Ovary (tissue), 3 donors: ENCODE data around the gene SMAD3.

Experiments used
- EP300 ChIP-seq: sonication (generic); formaldehyde crosslinking; IDR thresholded peaks from one replicate; pipeline ENCODE4 v1.6.1; 2017; ENCODE audit warnings: antibody characterized with exemption
- TF ChIP-seq, protein P1 (sequence below), 3 donors: fragments of 450-650 bp in 2 of 3; fragments of 200-600 bp in 1 of 3; IDR thresholded peaks; one replicate each; pipeline versions ENCODE4 v1.5.1 to v1.8.0; 2016 to 2022; ENCODE audit warnings: antibody characterized with exemption in 3 of 3, mild to moderate bottlenecking in 1 of 3
- donor health status: DM: no; HTN: no; CAD: no.

DNA sequence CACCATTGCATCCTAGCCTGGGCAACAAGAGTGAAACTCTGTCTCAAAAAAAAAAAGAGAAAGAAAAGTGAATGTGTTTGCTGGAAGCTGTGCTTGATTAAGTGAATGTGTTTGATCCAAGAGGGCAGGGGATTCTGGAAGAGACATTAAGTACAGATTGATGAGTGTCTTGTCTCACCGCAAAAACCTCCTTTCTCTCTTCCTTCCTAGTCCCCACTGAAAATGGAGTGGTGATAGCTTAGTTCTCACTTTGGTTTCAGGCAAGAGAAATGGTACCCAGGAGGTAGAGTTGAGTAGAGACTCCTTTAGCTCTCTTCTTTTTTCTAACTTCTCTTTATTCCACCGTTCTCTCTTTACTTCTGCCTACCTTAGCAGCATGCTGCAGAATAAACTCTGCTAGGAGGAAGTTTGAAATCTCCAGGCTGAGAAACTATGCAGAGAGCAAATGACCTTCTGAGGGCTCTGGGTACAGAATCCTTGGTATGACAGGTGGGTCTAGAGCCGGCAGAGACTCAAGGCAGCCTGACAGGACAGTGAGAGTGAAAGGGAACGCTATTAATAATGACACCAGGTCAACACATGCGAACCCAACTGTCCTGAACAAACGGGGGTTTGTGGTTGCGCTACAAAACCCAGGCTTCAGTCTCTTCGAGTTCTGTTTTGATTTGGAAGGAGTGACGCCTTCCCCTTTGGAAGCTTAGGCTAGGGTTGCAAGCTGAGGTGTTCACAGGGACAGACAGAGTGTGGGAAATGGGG, 74.9 kb downstream of the SMAD3 start:
- no peak for TF ChIP-seq EP300
- TF ChIP-seq, protein P1, sequence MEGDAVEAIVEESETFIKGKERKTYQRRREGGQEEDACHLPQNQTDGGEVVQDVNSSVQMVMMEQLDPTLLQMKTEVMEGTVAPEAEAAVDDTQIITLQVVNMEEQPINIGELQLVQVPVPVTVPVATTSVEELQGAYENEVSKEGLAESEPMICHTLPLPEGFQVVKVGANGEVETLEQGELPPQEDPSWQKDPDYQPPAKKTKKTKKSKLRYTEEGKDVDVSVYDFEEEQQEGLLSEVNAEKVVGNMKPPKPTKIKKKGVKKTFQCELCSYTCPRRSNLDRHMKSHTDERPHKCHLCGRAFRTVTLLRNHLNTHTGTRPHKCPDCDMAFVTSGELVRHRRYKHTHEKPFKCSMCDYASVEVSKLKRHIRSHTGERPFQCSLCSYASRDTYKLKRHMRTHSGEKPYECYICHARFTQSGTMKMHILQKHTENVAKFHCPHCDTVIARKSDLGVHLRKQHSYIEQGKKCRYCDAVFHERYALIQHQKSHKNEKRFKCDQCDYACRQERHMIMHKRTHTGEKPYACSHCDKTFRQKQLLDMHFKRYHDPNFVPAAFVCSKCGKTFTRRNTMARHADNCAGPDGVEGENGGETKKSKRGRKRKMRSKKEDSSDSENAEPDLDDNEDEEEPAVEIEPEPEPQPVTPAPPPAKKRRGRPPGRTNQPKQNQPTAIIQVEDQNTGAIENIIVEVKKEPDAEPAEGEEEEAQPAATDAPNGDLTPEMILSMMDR (IDR thresholded peaks at IDR 0.05): no peak
